GM18867 (cell line): ENCODE data around the gene CAT.
"Not testable (repeated sequence)": the region's sequence is repeated elsewhere in the genome, so short reads cannot be mapped to it uniquely, and the experiment has no call there.

Experiments used
- ATAC-seq: cut with Tn5 transposase; IDR thresholded peaks from one replicate; pipeline ENCODE4 v1.9.1; 2021; ENCODE audit warnings: mild to moderate bottlenecking, moderate library complexity; ENCODE audit not compliant: unreplicated experiment

The CAT gene

GRCh38 chr11:34424826-34425225 is 13.9 kb upstream of the CAT start:
- ATAC-seq = not testable (repeated sequence)

DNA sequence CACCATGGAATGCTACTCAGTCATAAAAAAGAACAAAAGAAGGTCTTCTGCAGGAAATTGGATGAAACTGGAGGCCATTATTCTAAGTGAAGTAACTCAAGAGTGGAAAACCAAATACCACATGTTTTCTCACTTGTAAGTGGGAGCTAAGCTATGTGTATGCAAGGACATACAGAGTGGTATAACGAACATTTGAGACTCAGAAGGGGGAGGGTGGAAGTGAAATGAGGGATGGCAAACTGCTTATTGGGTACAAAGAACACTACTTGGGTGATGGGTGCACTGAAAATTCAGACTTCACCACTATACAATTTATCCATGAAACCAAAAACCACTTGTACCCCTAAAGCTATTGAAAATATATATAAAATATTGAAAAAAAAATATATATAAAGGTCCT is 13.4 kb upstream of the CAT start:
- no peak for ATAC-seq

DNA sequence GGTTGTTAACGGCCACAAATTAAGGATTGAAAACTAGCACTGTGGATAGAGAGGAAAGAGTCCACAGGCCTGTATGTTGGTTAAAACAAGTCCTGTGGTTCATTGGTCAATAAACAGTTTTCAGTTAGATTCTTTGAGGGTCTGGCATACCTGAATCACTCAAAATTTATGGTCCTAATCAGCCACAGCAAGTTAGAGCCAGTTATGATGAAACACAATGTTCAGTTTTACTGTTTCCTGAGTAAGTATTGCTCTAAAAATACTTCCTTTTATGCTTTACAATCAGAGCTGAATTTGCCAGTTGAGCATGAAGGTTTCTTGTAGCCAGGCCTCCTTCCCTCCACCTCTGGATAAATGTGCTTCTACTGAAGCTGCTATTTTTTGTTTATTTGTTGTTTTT is 12.9 kb upstream of the CAT start:
- no peak for ATAC-seq

DNA sequence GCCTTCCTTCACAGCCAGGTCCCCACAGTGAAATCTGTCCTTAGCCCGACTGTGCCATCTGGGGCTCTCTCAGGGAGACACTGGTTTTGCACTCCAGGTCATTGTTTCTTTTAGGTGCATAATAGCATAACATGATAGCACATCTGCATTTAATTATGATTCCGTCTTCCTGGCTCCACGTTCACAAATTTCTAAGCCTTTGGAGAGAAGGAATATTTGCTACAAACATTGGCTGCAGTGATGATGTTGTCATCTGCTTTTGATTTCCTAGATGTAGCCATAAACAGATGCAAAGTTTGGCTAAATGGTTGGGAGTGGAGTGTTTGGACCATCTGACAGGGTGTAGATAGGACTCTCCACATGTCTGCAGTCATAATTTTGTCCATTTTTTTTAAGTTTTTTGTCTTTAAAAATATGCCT is 12.0 kb upstream of the CAT start:
- ATAC-seq = no peak

- no peak for ATAC-seq
Observed at GRCh38 chr11:34427186-34427805, 11.4 kb upstream of the CAT start.

- no peak for ATAC-seq
Observed at GRCh38 chr11:34431979-34432378, 6.8 kb upstream of the CAT start.

- ATAC-seq = no peak
Observed at GRCh38 chr11:34432822-34433221, 5.9 kb upstream of the CAT start.

DNA sequence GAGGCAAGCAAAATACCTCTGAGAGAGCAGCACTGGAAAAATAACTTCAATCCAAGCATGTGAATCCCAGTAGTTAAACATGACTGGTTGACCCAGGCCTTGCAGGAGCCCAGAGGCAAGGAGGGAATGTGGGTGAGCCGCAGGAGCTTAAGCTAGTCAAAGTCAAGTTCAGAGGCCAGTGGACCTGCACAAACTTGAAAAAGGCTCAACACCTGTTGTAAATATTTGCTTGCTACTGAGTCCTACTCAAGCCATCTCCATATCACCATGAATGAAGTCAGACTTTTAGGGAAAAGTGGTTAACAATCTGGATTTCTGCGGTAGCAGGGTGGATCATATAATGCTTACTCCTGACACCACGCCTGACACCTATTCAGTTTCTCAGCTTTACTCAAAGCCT is 4.8 kb upstream of the CAT start:
- no peak for ATAC-seq

DNA sequence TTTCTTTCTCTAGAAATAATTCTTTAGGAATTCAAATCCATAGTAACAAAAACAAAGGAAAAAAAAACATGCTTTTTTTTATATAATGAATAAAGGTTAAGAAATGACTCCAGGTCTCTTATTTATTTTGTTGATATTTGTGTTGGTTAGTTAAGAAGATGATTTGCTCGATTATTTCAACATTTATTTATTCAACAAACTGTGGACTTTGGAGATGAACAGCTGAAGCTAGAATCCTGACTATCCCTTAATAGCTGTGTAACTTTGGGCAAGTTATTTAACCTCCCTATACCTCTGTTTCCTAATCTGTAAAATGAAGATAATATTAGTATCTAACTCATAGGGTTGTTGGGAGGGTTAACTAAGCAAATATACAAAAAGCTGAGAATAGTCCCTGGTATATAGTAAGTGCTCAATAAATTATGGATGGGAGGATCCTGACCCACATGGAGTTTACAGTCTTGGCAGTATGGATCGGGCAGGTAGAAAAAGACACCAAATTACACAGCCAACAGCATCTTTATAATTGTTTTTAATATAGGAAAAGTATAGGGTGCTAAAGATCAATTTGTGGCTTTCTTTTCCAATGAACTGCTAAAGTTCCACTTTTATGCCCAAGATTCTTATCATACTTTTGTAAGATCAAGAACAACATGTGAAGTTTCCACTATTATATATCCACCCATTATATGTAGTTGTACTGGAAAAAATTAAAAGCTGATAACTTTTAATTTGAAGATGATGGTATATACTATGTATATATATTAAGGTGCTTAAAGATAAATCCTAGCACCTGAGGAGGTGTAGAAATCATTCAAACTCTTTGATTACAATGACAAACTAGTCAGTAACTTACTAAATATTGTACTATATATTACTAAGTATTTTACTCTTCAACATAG is 1.3 kb upstream of the CAT start:
- no peak for ATAC-seq

- ATAC-seq = no peak
Observed at GRCh38 chr11:34439610-34440198, 970 bp downstream of the CAT start.

DNA sequence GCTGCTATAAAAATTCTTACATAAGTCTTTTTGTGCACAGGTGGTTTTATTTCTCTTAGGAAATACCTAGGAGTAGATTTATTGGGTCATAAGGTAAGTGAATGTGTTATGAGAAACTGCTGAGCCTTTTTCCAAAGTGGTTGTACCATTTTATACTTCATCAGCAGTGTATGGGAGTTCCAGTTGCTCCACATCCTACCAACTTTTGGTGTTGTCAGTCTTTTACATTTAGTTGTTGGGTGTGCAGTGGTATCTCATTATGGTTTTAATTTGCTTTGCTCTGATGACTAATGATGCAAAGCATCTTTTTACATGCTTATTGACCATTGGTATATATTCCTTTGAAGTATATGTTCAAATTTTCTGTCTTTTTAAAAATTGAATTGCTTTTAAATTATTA is 3.1 kb downstream of the CAT start:
- ATAC-seq = no peak

- no peak for ATAC-seq
Observed at GRCh38 chr11:34443136-34443535, 4.4 kb downstream of the CAT start.

DNA sequence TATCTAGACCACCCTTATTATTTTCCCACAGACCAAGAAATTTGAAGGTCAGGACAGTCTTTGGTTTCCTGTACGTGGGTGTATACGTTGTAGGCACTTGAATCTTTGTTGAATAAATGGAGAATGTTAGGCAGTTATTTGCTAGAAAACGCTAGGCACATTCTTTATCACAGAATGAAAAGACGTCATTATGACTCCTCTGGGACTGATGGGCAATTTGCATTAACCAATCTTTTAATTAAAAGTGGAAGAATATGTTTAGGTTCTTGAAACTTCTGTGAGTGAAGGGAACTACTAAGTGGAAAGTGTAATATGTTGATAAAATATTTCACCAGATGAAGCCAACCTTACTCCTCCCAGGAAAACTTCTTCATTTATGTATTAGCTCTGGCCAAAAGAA is 5.7 kb downstream of the CAT start:
- no peak for ATAC-seq

DNA sequence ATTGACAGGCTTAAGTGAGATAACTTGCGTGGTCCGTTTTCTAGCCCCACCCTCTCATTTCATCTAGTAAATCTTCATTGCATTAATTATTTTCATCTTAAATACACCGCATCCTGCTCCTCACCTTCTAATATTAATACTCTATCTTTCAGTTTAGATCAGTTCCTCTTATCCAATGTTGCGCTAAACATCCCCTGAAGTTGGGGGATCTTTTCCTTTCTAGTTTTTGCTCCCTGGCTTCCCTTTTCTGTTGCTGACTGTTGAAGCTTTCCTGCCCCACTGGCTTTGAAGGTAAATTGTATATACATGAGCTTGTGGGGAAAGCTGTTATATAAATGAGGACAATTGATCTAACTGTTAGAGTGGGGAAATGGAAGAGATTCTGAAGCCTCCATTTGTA is 7.2 kb downstream of the CAT start:
- ATAC-seq = no peak

- ATAC-seq = no peak
Observed at GRCh38 chr11:34446386-34446785, 7.7 kb downstream of the CAT start.

DNA sequence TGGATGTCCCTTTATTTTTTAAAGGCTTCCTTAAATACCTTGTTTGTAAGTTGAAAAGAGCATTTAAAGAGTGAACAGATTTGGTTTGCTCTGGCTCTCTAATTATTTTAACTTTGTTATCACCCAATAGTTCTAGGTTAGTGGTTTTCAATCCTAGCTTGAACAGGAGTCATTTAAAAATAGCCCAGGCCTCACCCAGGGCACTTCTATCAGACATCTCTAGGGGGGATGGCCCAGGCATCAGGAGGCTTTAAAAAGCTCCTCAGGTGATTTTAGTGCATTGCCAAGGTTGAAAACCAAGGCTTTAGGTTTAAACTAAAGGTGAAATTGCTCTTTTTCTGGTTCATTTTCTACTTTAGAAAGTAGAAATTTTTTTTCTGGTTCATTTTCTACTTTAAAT is 8.3 kb downstream of the CAT start:
- no peak for ATAC-seq

GRCh38 chr11:34448223-34448994 is 9.7 kb downstream of the CAT start:
- ATAC-seq = no peak

GRCh38 chr11:34449013-34449412 is 10.3 kb downstream of the CAT start:
- no peak for ATAC-seq

- no peak for ATAC-seq
Observed at GRCh38 chr11:34451053-34451452, 12.3 kb downstream of the CAT start.

GRCh38 chr11:34454308-34455032 is 15.7 kb downstream of the CAT start:
- no peak for ATAC-seq

DNA sequence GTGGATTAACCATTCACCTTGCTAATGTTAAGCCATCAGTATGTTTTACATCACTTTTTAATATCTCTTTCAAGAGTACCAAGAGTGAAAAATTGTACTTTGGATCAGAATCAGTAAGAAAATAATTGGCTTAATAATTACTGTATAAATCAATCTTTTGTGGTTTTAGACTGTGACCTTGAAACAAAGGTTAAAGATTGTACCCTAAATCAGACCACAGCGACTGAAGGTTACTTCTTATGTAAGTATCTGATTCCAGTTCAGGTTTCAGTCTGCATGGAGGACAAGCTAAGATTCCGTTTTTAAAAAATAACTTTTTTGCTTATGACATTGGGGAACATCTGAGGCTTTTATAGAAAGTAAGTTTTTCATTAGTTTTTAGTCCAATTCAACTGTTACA is 18.9 kb downstream of the CAT start:
- ATAC-seq = no peak
